SU-DHL-6 (cell line): ENCODE results near the gene CTXND1.
"Not testable (repeated sequence)": the region's sequence is repeated elsewhere in the genome, so short reads cannot be mapped to it uniquely, and the experiment has no call there.

Source experiments
- H2AFZ ChIP-seq: fragments of 200-600 bp; sonication (generic); 2 replicates; pipeline ENCODE4 v1.6.1; 2014; ENCODE audit warnings: low read depth, mild to moderate bottlenecking, moderate library complexity, mixed read lengths, antibody characterized with exemption, low read length; ENCODE audit not compliant: severe bottlenecking
- H3F3A ChIP-seq: fragments of 200-600 bp; shearing (Covaris generic); 2 replicates; pipeline ENCODE4 v1.6.0; 2016; ENCODE audit warnings: antibody characterized with exemption, mild to moderate bottlenecking; ENCODE audit not compliant: insufficient read depth
- H3K27ac ChIP-seq: fragments of 200-600 bp; sonication (generic); 2 replicates; pipeline ENCODE4 v1.5.1; 2016; ENCODE audit warnings: low read depth, mild to moderate bottlenecking, low read length, moderate library complexity, mixed read lengths
- H3K27me3 ChIP-seq: fragments of 200-600 bp; sonication (generic), shearing (Covaris generic); 2 replicates; pipeline ENCODE4 v1.6.0; 2014; ENCODE audit warnings: mild to moderate bottlenecking, low read length
- H3K36me3 ChIP-seq: fragments of 200-600 bp; sonication (generic); 2 replicates; pipeline ENCODE4 v1.6.1; 2014; ENCODE audit warnings: mild to moderate bottlenecking, low read length, mixed read lengths
- H3K4me2 ChIP-seq: fragments of 300-600, 200-600 bp; shearing (Covaris generic), sonication (generic); 2 replicates; pipeline ENCODE4 v1.6.0; 2014; ENCODE audit warnings: low read length, low read depth, mild to moderate bottlenecking; ENCODE audit not compliant: poor library complexity, severe bottlenecking
- H3K4me3 ChIP-seq: fragments of 200-600 bp; sonication (generic); 2 replicates; pipeline ENCODE4 v1.5.1; 2014; ENCODE audit warnings: antibody characterized with exemption, low read length, mild to moderate bottlenecking, mixed read lengths; ENCODE audit not compliant: insufficient read depth, poor library complexity, severe bottlenecking
- H3K79me2 ChIP-seq: fragments of 200-600 bp; sonication (generic); 2 replicates; pipeline ENCODE4 v1.6.1; 2014; ENCODE audit warnings: mild to moderate bottlenecking, low read length, moderate library complexity; ENCODE audit not compliant: insufficient read depth
- H3K9ac ChIP-seq: fragments of 200-600 bp; sonication (generic); 2 replicates; pipeline ENCODE4 v1.7.0; 2014; ENCODE audit warnings: mild to moderate bottlenecking, low read length
- H3K9me2 ChIP-seq: fragments of 200-600 bp; sonication (generic); replicated peaks from 2 replicates; pipeline ENCODE4 v1.6.1; 2014; ENCODE audit warnings: low read length; ENCODE audit not compliant: insufficient read depth
- H3K9me3 ChIP-seq: fragments of 200-600 bp; sonication (generic); 2 replicates; pipeline ENCODE4 v1.6.1; 2014; ENCODE audit warnings: low read length, mixed read lengths; ENCODE audit not compliant: insufficient read depth
- H4K20me1 ChIP-seq: fragments of 200-600 bp; sonication (generic); 2 replicates; pipeline ENCODE4 v1.6.1; 2014; ENCODE audit warnings: low read depth, mild to moderate bottlenecking, antibody characterized with exemption, low read length, moderate library complexity, mixed read lengths
- EZH2phosphoT487 ChIP-seq: fragments of 200-600 bp; sonication (generic), shearing (Covaris generic); conservative IDR thresholded peaks from 2 replicates; pipeline ENCODE4 v1.6.1; 2018; ENCODE audit warnings: mild to moderate bottlenecking, antibody characterized with exemption, low read length, moderate library complexity, mixed read lengths
- TF ChIP-seq, protein P1 (sequence below): fragments of 200-600 bp; sonication (generic); IDR thresholded peaks from one replicate; pipeline ENCODE4 v1.5.1; 2017; ENCODE audit warnings: antibody characterized with exemption, mild to moderate bottlenecking, low read length, moderate library complexity; ENCODE audit not compliant: insufficient read depth, poor library complexity, severe bottlenecking

Gene CTXND1

DNA sequence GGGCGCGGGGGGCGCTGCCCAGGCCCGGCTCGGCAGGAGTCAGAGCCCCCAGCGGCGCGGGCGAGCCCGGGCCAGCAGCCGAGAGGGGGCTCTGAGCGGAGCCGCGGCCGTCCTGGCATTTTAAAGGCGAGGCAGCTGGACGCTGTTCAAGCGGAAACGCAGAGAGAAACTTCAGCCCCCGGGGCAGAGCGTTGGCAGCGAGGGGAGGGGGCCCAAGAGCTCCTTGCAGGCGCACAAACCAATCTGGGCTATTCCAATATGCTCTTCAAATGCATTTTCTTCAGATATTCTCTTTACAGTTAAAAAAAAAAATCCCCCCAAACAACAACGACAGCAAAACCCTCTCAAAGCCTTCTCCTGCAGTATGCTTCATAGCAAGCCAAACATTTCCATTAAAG, at the start of gene CTXND1:
Gene CTXND1 (minus strand): TSS at position 93 of the 398 bp plus-strand sequence. CDS start 50,264 bp downstream, outside the sequence.
- Histone ChIP-seq H3K27me3 (no peaks in the 10 kb centered on the region), H3K27ac (no peak within 1 kb of the TSS), H3K9me3 (no peaks in the 10 kb centered on the region), H3F3A (no peaks in the 10 kb centered on the region), H3K4me3 (no peak within 1 kb of the TSS), H3K4me2 (no peak within 1 kb of the TSS), H3K79me2 (no peaks in the 10 kb centered on the region), H4K20me1 (no peaks in the 10 kb centered on the region), H3K36me3 (no peaks in the 10 kb centered on the region), H2AFZ (no peak within 1 kb of the TSS), H3K9me2 (no peaks in the 10 kb centered on the region), H3K9ac (no peak within 1 kb of the TSS)
- TF ChIP-seq EZH2phosphoT487 = no peak
- TF ChIP-seq, protein P1, sequence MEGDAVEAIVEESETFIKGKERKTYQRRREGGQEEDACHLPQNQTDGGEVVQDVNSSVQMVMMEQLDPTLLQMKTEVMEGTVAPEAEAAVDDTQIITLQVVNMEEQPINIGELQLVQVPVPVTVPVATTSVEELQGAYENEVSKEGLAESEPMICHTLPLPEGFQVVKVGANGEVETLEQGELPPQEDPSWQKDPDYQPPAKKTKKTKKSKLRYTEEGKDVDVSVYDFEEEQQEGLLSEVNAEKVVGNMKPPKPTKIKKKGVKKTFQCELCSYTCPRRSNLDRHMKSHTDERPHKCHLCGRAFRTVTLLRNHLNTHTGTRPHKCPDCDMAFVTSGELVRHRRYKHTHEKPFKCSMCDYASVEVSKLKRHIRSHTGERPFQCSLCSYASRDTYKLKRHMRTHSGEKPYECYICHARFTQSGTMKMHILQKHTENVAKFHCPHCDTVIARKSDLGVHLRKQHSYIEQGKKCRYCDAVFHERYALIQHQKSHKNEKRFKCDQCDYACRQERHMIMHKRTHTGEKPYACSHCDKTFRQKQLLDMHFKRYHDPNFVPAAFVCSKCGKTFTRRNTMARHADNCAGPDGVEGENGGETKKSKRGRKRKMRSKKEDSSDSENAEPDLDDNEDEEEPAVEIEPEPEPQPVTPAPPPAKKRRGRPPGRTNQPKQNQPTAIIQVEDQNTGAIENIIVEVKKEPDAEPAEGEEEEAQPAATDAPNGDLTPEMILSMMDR = no peak

DNA sequence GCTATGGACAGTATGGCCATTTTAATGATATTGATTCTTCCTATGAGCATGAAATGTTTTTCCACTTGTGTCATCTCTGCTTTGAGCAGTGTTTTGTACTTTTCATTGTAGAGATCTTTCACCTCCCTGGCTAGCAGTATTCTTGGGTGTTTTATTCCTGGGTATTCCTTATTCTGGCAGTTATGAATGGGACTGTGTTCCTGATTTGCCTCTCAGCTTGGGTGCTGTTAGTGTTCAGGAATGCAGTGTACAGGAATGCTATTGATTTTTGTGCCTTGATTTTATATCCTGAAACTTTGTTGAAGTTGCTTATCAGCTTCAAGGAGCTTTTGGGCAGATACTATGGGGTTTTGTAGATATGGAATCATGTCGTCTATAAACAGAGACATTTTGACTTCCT, 49.5 kb upstream of the CTXND1 start:
- no peak overlapping the region for H3K9ac ChIP-seq
- 0 out of 2 replicates have a peak, but pooled peaks cover 3% of the 10 kb centered on the region for H3K9me3 ChIP-seq
- H3K27me3 ChIP-seq = no peaks in the 10 kb centered on the region
- no peak overlapping the region for H3K4me3 ChIP-seq
- H2AFZ ChIP-seq = no peak overlapping the region
- no peaks in the 10 kb centered on the region for H3K36me3 ChIP-seq
- no peaks in the 10 kb centered on the region for H4K20me1 ChIP-seq
- no peak overlapping the region for H3K27ac ChIP-seq
- H3K9me2 ChIP-seq = no peaks in the 10 kb centered on the region
- TF ChIP-seq, protein P1 = no peak
- no peak for TF ChIP-seq EZH2phosphoT487
- no peaks in the 10 kb centered on the region for H3K79me2 ChIP-seq
- no peaks in the 10 kb centered on the region for H3F3A ChIP-seq
- no peak overlapping the region for H3K4me2 ChIP-seq

DNA sequence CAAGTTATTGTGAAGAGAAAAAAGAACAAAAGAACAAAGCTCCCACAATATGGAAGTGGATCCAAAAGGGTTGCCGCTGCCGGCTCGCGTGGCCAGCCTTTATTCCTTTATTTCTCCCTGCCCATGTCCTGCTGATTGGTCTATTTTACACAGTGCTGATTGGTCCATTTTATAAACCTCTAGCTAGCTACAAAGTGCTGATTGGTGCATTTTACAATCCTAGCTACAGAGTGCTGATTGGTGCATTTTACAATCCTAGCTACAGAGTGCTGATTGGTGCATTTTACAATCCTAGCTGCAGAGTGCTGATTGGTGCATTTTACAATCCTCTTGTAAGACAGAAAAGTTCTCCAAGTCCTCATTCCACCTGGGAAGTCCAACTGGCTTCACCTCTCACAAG, 43.8 kb upstream of the CTXND1 start:
- not testable (repeated sequence) for H3F3A ChIP-seq, H3K9ac ChIP-seq, H4K20me1 ChIP-seq, H3K4me2 ChIP-seq, H3K79me2 ChIP-seq, H3K36me3 ChIP-seq, H3K27ac ChIP-seq, H2AFZ ChIP-seq, H3K9me2 ChIP-seq, H3K27me3 ChIP-seq, H3K9me3 ChIP-seq, H3K4me3 ChIP-seq

DNA sequence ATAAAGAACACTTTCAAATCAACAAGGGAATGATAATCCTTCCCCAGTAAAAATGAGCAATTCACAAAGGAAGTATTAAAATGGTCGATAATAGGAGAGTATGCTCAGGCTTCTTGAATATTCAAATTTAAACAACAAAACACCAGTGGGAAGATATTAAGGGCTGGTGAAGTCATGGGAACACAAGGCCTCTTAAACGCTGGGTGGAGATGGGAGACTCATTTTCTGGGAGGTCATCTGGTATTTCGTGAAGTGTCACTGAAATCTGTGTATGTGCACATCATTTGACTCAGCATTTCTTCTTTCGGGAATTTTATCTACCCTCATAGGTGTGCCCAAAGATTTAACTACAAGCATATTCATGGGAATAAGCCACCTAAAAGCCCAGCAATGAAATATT, 40.1 kb upstream of the CTXND1 start:
- H3K79me2 ChIP-seq = no peaks in the 10 kb centered on the region
- H3K9me3 ChIP-seq = no peaks in the 10 kb centered on the region
- no peak overlapping the region for H3K4me3 ChIP-seq
- H3F3A ChIP-seq = no peaks in the 10 kb centered on the region
- TF ChIP-seq, protein P1 = no peak
- no peak for TF ChIP-seq EZH2phosphoT487
- H2AFZ ChIP-seq = no peak overlapping the region
- no peak overlapping the region for H3K27ac ChIP-seq
- no peak overlapping the region for H3K9ac ChIP-seq
- no peaks in the 10 kb centered on the region for H3K27me3 ChIP-seq
- H4K20me1 ChIP-seq = no peaks in the 10 kb centered on the region
- H3K9me2 ChIP-seq = no peaks in the 10 kb centered on the region
- no peaks in the 10 kb centered on the region for H3K36me3 ChIP-seq
- H3K4me2 ChIP-seq = no peak overlapping the region

DNA sequence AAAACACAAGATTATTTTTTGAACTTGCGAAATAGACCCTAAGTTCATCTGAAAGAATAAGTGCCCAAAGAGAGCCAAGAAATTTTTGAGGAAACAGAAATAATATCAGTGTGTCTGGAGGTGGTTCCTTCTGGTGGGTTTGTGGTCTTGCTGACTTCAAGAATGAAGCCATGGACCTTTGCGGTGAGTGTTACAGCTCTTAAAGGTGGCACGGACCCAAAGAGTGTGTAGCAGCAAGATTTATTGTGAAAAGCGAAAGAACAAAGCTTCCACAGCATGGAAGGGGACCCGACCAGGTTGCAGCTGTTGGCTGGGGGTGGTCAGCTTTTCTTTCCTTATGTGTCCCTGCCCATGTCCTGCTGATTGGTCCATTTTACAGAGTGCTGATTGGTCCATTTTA, 38.9 kb upstream of the CTXND1 start:
- H3K4me3 ChIP-seq, H3K27me3 ChIP-seq, H2AFZ ChIP-seq, H3K79me2 ChIP-seq, H3K27ac ChIP-seq, H4K20me1 ChIP-seq, H3K36me3 ChIP-seq, H3K9me2 ChIP-seq, H3F3A ChIP-seq, H3K4me2 ChIP-seq, H3K9ac ChIP-seq, H3K9me3 ChIP-seq: not testable (repeated sequence)
